ENCODE measurements around the gene PNCK. TPM values are rescaled to one million over a fixed set of nuclear protein-coding genes. Genes with fewer than 3 reads are reported as not detected.
A peak's percentile ranks its signal among the peaks of the same experiment; 100 is the strongest.

The PNCK gene
- polyA plus RNA-seq, 2 of the 4 experiments (the other 2 are of a cell fraction): 0.17 to 0.25 TPM

GRCh38 chrX:153722704-153723350 lies 49.2 kb upstream of the PNCK start:
- ChIA-PET POLR2A (no interaction called here), CTCF (interaction anchor here (0.7 to 1.6 kb wide), 4 partner anchors 9 to 118 kb away, joined by 3 to 4 read pairs (median 3); no protein-coding TSS in a partner anchor)
- Histone ChIP-seq H3K4me1 (peaks cover 25% of the 10 kb centered on the region), H3K4me3 (peak overlapping the region; percentile 93), H3K27ac (peak overlapping the region; percentile 97), H3K9me3 (no peaks in the 10 kb centered on the region), H3K4me2 (peak overlapping the region; percentile 90)
- TF ChIP-seq FOSL2 (IDR thresholded peaks at IDR 0.05) (no peak), FOSL2 (CRISPR knock-in tag; IDR thresholded peaks at IDR 0.05) (no peak), CEBPB (IDR thresholded peaks at IDR 0.05) (0 out of 4 replicates have a peak, but pooled peaks of 1 of the 2 experiments have one; percentile 12)
- ATAC-seq: no peak
- no peak for FAIRE-seq
- peak in 1 of 2 experiments; percentile 25 for DNase-seq (ENCODE audit: low read depth in 1 of 2, low spot score in 1 of 2)
- 37% methylated on average over 11 of the region's 12 CpGs for WGBS (ENCODE audit: missing lambda C conversion rate)

- CTCF ChIA-PET: interaction anchor here (0.9 to 5.1 kb wide), 2 partner anchors 11 to 110 kb away, joined by 4 to 27 read pairs; no protein-coding TSS in a partner anchor
- WGBS (ENCODE audit: missing lambda C conversion rate): 100% methylated on average over 2 of the region's 2 CpGs
Measured at GRCh38 chrX:153719701-153720100, 46.1 kb upstream of the PNCK start.

GRCh38 chrX:153719238-153719637 lies 45.6 kb upstream of the PNCK start:
- ChIA-PET CTCF (interaction anchor here (1.2 to 5.1 kb wide), 2 partner anchors 10 to 16 kb away, joined by 3 to 27 read pairs; no protein-coding TSS in a partner anchor), POLR2A (no interaction called here)
- Histone ChIP-seq H3K27ac (no peak overlapping the region), H3K4me2 (no peak overlapping the region), H3K9me3 (no peaks in the 10 kb centered on the region), H3K4me1 (peaks cover 9% of the 10 kb centered on the region; the same call in 2 of the 3 replicates), H3K4me3 (no peak overlapping the region)
- ATAC-seq (no peak), DNase-seq (ENCODE audit: low read depth in 1 of 2, low spot score in 1 of 2) (no peak), FAIRE-seq (no peak)
- no peak for TF ChIP-seq HES2 (IDR thresholded peaks at IDR 0.05)
- TF ChIP-seq MYC (IDR thresholded peaks at IDR 0.05; ENCODE audit: borderline replicate concordance, low read length): no peak
- no peak for TF ChIP-seq BHLHE40 (IDR thresholded peaks at IDR 0.05; ENCODE audit: low read depth, low read length)
- TF ChIP-seq NFE2L2 (conservative IDR thresholded peaks at IDR 0.05; ENCODE audit: low read length): no peak
- TF ChIP-seq NPAS2 (CRISPR knock-in tag; IDR thresholded peaks at IDR 0.05; ENCODE audit: borderline replicate concordance): no peak
- no peak for TF ChIP-seq CBX8 (IDR thresholded peaks at IDR 0.05)
- TF ChIP-seq POLR2A (IDR thresholded peaks at IDR 0.05; ENCODE audit: low read length): no peak
- WGBS (ENCODE audit: missing lambda C conversion rate): 100% methylated on average over 1 of the region's 2 CpGs

More at GRCh38 chrX:153719701-153720100, 46.1 kb upstream of the PNCK start:
- no peaks in the 10 kb centered on the region for H3K9me3 ChIP-seq
- peaks cover 9% of the 10 kb centered on the region; the same call in 2 of the 3 replicates for H3K4me1 ChIP-seq
- FAIRE-seq (no peak), ATAC-seq (no peak), DNase-seq (ENCODE audit: low read depth in 1 of 2, low spot score in 1 of 2) (no peak)
- no peak overlapping the region for H3K4me3 ChIP-seq
- H3K4me2 ChIP-seq: no peak overlapping the region
- H3K27ac ChIP-seq: no peak overlapping the region
- no peak for TF ChIP-seq KDM1A (IDR thresholded peaks at IDR 0.05; ENCODE audit: low read depth)
- no peak for TF ChIP-seq ZC3H11A (IDR thresholded peaks at IDR 0.05)
- TF ChIP-seq SREBF2 (IDR thresholded peaks at IDR 0.05): no peak
- TF ChIP-seq HOXB13 (CRISPR knock-in tag; IDR thresholded peaks at IDR 0.05; ENCODE audit: low read depth): no peak
- no peak for TF ChIP-seq TFCP2L1 (CRISPR knock-in tag; IDR thresholded peaks at IDR 0.05)
- no peak for TF ChIP-seq FOSL2 (IDR thresholded peaks at IDR 0.05)
- no peak for TF ChIP-seq FOSL2 (CRISPR knock-in tag; IDR thresholded peaks at IDR 0.05)
- POLR2A ChIA-PET: no interaction called here

- TF ChIP-seq MAX (IDR thresholded peaks at IDR 0.05) (no peak), ESRRA (IDR thresholded peaks at IDR 0.05; ENCODE audit: borderline replicate concordance, low read length) (no peak), NPAS2 (CRISPR knock-in tag; IDR thresholded peaks at IDR 0.05; ENCODE audit: borderline replicate concordance) (no peak), CTCF (IDR thresholded peaks at IDR 0.05) (no peak), NR3C1 (IDR thresholded peaks at IDR 0.05) (no peak), FOSL2 (IDR thresholded peaks at IDR 0.05) (no peak), FOSL2 (CRISPR knock-in tag; IDR thresholded peaks at IDR 0.05) (no peak)
- 94% methylated on average over 9 of the region's 9 CpGs for WGBS (ENCODE audit: missing lambda C conversion rate)
- CTCF ChIA-PET: interaction anchor here (1.7 to 5.1 kb wide), 2 partner anchors 8 to 108 kb away, joined by 3 to 27 read pairs; no protein-coding TSS in a partner anchor
- FAIRE-seq (no peak), DNase-seq (ENCODE audit: low read depth in 1 of 2, low spot score in 1 of 2) (no peak), ATAC-seq (no peak)
- Histone ChIP-seq H3K4me3 (no peak overlapping the region), H3K27ac (no peak overlapping the region), H3K4me2 (no peak overlapping the region), H3K4me1 (peaks cover 6% of the 10 kb centered on the region; the same call in 2 of the 3 replicates), H3K9me3 (no peaks in the 10 kb centered on the region)
- POLR2A ChIA-PET: no interaction called here
Measured at GRCh38 chrX:153717445-153717844, 43.8 kb upstream of the PNCK start.

Measured in A549 (cell line).